A673 (cell line): ENCODE measurements around the gene LIMS1.
"Not testable (repeated sequence)": the region's sequence is repeated elsewhere in the genome, so short reads cannot be mapped to it uniquely, and the experiment has no call there.

Experiments used
- EZH2 ChIP-seq: fragments of 200-600 bp; sonication (generic); IDR thresholded peaks from 2 replicates; pipeline ENCODE4 v1.6.1; 2017; ENCODE audit warnings: borderline replicate concordance, low read depth, mild to moderate bottlenecking, mixed read lengths, antibody characterized with exemption, low read length; ENCODE audit not compliant: poor library complexity, severe bottlenecking
- TF ChIP-seq, protein P1 (sequence below): fragments of 300-800, 200-600 bp; sonication (generic); conservative IDR thresholded peaks from 2 replicates; pipeline ENCODE4 v1.5.1; 2017; ENCODE audit warnings: low read depth, mild to moderate bottlenecking, antibody characterized with exemption, low read length, moderate library complexity, mixed read lengths

DNA sequence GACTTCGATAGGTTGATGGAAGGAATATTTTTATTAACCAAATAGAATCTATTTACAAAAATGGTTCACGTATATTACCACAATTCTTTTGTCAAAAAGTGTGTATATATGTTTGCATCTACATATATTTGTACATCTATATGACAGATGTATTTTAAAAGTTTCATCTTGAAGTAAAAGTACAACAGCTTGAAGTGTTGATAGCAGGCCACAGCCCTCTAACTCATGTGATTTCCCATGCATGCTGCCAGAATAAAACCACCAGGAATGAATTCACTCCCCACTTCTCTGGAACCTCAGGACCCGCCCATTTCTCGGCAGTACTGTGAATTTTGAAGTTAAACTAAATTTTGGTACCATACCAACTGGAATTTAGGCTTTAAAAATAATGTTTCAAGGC is 26.6 kb upstream of the LIMS1 start:
- TF ChIP-seq, protein P1, sequence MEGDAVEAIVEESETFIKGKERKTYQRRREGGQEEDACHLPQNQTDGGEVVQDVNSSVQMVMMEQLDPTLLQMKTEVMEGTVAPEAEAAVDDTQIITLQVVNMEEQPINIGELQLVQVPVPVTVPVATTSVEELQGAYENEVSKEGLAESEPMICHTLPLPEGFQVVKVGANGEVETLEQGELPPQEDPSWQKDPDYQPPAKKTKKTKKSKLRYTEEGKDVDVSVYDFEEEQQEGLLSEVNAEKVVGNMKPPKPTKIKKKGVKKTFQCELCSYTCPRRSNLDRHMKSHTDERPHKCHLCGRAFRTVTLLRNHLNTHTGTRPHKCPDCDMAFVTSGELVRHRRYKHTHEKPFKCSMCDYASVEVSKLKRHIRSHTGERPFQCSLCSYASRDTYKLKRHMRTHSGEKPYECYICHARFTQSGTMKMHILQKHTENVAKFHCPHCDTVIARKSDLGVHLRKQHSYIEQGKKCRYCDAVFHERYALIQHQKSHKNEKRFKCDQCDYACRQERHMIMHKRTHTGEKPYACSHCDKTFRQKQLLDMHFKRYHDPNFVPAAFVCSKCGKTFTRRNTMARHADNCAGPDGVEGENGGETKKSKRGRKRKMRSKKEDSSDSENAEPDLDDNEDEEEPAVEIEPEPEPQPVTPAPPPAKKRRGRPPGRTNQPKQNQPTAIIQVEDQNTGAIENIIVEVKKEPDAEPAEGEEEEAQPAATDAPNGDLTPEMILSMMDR = not testable (repeated sequence)
- not testable (repeated sequence) for TF ChIP-seq EZH2
